HG03103 (cell line): ENCODE results near the gene NFATC4.
"Not testable (repeated sequence)": the region's sequence is repeated elsewhere in the genome, so short reads cannot be mapped to it uniquely, and the experiment has no call there.

ENCODE experiments used
- ATAC-seq: cut with Tn5 transposase; IDR thresholded peaks from one replicate; pipeline ENCODE4 v1.9.1; 2021; ENCODE audit warnings: low read depth; ENCODE audit not compliant: unreplicated experiment

Gene NFATC4

DNA sequence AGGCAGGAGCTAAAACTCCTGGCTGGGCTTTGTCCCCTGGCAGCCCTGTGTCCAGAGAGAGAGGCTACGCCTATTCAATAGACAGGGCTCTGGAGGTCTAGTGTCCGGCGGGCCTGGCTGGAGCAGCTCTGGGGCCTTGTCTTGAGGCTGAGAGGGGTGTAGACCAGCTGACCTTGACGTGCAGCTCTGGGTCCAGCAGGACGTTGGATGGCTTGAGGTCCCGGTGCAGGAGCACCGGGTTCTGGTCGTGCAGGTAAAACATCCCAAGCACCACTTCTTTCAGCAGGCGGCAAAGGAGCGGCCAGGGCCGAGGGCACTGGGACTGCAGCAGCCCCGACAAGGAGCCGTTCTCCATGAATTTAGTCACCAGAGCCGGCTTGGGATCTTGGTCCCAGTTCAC, 29.1 kb upstream of the NFATC4 start:
- no peak for ATAC-seq

DNA sequence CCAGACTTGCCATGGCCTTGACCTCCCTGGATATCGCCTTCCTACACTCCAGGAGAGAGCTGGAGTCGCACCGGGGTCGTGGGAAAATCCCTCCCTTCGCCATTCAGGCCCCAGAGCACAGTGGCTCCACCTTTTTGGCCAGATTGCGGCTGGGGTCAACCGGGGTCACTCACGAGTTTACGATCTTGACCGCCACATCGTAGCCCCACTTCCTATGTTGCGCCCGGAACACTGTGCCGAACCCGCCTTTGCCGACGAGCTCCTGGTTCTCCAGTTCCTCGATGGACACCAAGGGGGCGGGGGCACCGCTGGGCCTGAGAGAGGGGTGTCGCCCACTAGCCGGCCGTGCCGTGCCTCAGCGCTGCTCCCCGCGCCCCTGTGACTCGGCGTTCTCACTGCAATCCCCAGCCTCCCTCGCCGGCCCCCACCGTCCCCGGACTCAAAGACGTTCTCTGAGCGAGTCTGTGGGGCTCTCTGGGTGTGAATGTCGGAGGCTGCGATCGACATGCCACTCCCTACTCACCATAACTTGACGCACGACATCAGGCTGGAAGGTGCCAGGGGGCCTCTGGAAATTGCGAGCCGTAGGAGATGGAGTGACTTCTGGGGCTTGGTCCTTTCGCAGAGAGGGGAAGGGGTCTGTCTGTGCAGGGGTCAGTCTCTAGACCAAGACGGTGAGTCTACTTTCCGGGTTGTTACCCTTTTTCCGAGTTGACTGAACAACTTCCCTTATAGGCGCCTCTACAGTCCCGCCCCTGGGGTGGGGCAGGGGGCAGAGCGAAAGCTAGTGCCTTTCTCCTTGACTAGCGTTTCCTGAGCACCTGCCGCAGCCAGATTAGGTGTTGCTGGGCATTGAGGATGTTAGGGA, 28.5 kb upstream of the NFATC4 start, which contains the start of gene RIPK3:
RIPK3 (minus strand) TSS at position 708 of the 868 bp plus-strand sequence; CDS start at position 543, 165 bp downstream.
- peak; percentile 84 for ATAC-seq

DNA sequence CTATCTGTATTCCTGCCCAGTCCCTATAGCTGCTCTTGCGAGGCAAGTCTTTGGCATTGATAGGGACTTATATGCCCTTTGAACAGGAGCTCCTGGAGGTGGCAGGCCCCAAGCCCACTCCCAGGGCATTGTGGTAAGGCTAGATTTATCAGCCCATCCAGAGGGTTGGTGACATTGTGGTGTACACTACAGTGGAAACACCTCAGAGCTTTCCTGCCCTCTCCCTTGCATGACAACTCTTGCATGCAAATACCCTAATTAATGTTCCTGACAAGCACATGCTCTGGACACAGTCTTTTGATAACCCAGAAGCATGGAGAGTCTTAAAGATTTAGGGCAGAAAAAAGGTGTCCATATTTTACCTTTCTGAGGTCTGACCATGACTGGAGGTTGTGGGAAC, 27.4 kb upstream of the NFATC4 start:
- ATAC-seq, result no peak

DNA sequence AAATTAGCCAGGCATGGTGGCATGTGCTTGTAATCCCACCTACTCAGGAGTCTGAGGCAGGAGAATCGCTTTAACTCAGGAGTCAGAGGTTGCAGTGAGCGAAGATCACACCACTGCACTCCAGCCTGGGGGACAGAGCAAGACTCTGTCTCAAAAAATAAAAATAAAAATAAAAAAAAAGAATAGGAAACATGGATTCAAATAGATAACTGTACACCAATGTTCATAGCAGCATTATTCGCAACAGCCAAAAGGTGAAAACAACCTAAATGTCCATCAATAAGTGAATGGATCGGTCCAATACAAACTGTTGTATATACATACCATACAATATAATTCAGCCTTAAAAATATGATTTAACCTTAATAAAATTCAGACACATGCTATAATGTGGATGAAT, 25.1 kb upstream of the NFATC4 start:
- ATAC-seq, result no peak

DNA sequence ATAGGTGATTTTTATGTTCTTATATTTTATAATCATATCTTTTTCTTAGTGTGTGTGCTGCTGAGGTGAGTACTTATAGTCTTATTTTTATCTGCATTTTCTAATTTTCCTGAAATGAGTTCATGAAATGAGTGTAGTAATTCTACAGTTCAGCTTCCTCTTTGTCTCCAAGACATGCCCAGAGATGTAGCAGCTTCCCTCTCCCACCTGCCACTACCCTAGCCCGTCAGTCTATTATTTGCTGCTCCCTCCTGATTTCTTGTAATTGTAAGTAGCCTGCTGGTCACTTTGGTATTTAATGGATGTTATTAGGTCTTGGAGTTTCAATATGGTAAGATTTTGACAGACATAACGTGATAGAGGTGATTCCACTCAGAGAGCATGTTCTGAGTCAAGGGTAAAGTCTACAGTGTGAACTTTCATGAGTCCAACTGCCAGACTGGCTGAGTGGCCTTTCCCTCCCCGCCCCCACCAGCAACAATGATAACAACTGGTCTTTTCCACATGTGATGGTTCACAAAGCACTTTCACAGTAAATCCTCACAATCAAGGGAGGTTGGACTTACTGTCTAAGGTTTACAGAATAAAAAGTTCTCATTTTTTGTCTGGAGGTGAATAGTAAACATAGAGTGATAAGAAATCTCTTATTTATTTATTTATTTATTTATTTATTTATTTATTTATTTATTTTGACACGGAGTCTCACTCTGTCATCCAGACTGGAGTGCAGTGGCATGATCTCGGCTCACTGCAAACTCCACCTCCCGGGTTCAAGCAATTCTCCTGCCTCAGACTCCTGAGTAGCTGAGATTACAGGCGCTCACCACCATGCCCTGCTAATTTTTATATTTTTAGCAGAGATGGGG, 24.0 kb upstream of the NFATC4 start:
- no peak for ATAC-seq

DNA sequence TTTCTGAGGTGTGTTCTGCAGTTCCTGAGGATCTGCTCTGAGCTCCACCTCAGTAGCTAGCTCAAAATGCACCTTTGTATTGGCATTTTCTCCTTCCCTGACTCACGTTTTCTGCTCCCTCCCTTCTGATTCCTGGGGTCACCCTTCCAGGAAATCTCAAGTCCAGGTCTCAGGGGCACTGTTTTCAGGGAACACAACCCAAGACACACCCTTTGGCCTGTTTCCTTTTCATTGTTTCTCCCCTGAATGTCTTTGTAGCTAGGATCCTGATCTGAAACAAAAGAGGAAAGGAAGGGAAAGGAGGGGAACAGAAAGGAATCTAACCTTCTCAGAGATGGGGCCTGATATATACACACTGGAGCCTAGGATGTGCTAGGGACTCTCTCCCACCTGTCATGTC, 20.9 kb upstream of the NFATC4 start:
- ATAC-seq, result no peak

DNA sequence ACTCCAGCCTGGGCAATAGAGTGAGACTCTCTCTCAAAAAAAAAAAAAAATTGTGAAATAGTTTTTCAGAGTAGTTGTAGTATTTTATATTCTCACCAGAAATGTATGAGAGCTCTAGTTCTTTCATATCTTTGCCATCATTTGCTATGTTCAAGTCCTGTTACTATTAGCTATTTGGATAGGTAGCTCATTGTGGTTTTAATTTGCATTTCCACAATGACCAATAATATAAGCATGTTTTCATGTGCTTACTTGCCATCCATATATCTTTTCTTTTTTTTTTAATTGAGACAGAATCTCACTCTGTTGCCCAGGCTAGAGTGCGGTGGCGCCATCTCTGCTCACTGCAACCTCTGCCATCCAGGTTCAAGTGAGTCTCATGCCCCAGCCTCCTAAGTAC, 19.8 kb upstream of the NFATC4 start:
- no peak for ATAC-seq

DNA sequence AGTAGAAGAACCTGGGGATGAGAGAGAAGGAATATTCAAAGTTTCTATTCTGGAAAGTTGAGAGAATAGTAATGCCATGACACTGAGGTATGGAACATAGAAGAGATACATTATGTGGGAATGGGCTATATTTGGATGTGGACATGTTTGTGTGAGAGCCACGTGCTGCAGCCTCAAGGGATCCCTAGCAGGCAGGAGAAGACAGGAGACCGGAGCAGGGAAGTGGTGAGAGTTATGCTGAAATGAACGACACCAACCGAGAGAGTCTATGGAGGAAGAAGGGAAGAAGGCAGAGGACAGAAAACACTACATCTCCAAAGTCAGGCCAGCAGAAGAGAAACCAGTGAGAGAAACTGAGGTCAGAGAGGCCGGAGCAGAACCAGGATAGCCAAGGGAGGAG, 18.2 kb upstream of the NFATC4 start:
- ATAC-seq, result no peak

DNA sequence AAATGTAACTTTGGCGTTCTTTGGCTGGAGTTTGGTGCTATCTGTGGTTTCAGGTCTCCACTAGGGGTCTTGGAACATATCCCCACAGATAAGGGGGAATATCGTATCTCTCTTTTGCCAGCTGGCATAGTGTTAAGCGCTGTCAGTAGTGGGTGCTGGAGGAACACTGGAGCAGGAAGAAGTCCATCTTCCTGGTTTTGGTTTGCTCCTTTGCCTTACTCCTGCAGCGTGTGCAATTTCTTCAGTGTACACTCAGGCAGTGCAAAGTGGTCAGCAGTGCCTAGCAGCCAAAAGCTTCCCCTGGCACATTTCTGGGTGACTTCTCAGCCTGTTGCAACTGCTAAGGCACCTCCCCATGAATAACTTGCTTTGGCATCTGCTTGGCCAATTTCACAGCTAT, 16.5 kb upstream of the NFATC4 start:
- no peak for ATAC-seq

DNA sequence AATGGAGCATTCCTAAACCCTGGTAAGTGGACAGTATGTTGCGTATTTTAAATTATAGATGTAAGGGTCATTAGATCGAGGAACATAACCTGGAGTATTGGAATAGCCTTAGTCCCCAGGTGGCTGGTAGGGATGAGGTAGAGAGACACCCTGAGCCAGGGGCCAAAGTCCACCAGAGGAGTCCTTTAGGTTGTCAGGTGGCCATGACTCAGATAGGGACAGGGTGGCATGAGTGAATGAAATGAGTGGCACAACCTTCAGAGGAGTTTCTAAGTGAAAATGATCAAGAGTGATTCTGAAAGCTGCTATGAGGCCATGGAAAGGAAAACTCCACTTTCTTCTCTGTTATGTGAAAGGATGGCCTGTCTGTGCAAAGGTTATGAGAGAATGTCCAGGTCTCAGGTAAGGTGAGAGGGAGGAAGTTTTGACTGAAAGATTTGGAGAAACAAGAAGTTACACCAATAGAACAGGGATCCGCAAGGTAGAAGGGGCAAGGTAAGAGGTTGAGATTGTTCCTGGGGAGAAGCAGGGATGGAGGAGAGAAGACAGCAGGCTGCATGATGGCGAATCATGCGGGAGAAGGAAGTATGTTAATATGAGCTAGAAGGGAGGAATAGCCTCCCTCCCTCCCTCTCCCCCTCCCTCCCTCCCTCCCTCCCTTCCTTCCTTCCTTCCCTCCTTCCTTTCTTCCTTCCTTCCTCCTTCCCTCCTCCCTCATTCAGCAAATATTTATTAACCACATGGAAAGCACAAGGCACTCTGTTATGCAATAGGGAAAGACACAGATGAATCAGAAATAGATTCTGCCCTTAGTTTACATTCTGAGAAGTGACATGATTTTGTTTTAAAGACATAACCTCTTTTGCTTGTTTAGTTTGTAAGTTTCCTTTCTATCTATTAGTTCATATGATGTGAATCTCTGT, 14.2 kb upstream of the NFATC4 start:
- no peak for ATAC-seq

DNA sequence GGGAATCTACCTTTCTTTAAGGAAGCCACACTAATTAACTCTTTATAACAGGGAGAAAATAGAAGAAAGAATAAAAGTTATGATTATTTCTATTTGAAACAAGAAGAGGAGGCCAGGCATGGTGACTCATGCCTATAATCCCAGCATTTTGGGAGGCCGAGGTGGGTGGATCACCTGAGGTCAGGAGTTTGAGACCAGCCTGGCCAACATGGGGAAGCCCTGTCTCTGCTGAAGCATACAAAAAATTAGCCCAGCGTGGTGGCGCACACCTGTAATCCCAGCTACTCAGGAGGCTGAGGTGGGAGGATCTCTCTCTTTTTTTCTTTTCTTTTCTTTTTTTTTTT, 13.5 kb upstream of the NFATC4 start:
- ATAC-seq, result not testable (repeated sequence)

DNA sequence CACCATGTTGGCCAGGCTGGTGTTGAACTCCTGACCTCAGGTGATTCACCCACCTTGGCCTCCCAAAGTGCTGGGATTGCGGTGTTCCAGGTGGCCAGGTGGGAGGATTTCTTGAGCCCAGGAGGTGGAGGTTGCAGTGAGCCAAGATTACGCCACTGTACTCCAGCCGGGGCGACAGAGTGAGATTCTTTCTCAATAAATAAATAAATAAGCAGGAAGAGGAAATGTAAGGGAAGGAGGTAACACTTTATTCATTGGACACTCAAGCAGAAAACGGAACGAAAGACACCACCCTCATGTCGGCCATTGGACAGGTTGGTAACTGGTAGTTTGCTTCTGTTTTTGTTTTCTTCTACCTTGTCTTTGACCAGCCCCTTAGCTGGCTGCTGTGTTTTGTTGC, 13.0 kb upstream of the NFATC4 start:
- no peak for ATAC-seq

DNA sequence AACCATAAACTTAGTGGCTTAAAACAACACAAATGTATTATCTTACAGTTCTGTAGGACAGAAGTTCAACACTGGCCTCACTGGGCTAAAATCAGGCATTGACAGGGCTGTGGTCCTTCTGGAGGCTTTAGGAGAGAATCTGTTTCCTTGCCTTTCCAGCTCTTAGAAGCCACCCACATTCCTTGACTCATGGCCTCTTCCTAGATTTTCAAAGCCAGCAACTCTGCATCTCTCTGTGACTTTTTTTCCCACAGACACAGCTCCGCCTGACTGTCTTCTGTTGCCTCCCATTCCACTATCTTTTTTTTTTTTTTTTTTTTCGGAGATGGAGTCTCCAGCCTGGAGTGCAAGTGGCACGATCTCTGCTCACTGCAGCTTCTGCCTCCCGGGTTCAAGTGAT, 11.8 kb upstream of the NFATC4 start:
- ATAC-seq, result no peak

DNA sequence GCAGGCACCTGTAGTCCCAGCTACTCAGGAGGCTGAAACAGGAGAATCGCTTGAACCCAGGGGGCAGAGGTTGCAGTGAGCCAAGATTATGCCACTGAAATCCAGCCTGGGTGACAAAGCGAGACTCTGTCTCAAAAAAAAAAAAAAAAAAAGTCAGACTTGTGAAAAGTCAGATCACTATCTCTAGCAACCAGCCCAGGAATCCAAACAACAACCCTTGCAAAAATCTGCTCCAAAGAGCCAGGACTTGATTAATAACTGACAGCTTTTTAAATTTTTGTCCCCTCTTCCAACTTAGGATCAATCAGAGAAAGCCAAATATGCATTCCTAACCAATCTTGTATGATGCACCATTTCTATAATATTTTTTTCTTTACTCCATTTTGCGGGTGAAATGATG, 7.7 kb upstream of the NFATC4 start:
- ATAC-seq, result no peak

DNA sequence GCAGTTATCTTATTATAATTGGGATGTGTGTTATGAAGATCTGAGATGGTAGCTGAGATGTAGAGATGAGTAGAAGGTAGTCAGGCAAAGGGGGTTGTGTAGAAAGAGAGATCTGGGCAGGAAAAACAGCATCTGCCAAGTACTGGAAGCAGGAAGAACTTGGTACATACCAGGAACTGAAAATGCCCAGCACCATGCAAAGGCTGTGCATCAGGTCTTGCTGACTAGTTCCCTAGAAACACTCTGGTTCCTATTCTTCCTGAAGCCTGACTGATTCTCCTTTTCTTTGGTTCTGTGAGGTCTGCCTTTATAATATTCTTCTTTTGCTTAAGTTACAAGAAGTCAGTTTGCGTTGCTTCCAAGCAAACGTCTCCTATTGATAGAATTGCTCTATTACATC, 6.7 kb upstream of the NFATC4 start:
- no peak for ATAC-seq

DNA sequence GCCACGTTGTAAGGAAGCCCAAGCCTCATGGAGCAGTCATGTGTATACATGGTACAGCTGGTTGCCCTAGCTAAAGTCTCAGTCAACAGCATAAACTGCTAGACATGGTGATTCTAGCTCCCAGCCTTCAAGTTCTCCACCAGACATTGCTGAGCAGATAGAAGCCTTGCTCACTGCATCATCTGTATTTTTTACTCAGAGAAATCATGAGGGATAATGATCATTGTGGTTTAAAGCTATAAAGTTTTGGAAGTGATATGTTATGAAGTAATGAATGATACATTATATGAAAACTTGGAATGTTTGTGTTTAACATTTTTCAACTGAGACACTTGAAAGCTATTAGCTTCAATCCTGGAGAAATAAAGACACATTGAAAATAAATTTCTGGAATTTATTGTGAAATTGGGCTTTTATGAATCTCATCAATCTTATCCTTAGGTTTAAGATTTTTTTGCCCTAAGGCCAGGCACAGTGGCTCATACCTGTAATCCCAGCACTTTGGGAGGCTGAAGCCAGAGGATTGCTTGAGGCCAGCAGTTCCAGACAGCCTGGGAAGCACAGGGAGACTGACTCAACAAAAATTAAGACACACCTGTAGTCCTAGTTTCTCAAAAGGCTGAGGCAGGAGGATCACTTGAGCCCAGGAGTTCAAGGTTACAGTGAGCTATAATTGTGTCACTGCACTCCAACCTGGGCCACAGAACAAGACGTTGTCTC, 5.6 kb upstream of the NFATC4 start:
- ATAC-seq, result no peak

DNA sequence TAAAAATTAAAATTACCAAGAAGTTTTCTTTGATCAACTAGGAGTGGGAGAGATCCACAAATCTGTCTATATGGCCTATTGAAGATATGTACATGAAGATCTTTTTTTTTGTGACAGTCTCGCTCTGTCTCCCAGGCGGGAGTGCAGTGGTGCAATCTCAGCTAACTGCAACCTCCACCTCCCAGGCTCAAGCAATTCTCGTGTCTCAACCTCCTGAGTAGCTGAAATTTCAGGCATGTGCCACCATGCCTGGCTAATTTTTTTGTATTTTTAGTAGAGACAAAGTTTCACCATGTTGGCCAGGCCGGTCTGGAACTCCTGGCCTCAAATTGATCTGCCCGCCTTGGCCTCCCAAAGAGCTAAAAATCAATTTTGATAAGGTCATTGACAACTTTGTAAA, 4.6 kb upstream of the NFATC4 start:
- no peak for ATAC-seq

DNA sequence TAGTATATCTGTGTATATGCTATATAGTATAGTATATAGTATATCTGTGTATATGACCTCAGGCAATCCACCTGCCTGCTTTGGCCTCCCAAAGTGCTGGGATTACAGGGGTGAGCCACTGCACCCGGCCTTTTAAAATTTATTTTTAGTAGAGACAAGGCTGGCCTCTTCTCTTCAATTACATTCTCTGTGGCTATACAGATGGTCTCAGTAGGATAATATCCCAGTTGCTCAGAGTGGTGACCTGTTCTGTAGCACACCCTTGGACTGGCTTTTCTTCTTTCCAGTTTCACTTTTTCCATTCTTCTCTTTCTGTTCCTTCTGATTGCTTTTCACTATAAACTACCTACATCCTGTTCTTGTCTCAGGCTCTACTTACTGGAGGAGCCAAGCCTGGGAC, 3.1 kb upstream of the NFATC4 start:
- no peak for ATAC-seq

DNA sequence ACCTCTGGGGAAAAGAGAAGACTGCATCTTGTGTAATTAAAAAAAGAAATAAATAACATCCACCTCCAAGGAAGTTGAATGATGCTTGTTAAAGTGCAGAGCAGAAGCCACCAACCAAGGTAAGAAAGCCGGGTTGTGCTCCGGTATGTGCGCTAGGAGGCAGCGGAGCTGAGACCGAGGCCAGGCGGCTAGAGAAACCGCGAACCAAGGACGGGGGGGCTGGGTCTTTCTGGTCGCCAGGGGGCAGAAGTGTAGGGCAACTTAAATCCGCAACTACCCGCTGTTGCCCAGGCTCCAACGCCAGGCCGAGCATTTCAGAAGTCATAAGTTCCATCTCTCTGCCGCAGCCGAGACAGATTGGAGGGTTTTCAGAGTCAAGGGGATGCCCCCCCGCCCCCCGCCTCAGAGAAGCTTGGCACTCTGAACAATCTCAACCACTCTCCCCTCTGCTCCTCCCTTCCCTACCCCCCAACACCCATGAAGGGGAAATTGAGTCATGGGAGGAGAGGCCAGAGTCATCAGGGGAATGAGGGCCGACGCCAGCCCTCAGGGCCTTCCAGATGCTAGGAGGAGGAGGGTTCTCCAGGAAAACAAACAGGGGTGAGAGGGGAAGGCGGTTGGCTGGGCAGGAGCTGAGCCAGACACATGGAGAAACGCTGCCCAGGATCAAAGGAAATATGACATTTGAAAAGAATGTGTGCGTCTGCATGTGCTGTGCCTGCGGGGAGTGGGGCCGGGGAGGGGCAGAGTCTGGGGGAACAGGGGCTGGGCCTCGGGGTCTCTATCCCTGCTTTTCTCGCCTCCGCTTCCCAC, 2.2 kb upstream of the NFATC4 start:
- no peak for ATAC-seq
